ENCODE data around the gene SAMD1.

GRCh38 chr19:14082675-14082960 is 7.9 kb downstream of the SAMD1 start:
- TF ChIP-seq CTCF (conservative IDR thresholded peaks at IDR 0.05 in 1 of 2, IDR thresholded peaks at IDR 0.05 in 1 of 2; ENCODE audit: low read depth in 1 of 2, low read length in 2 of 2) (no peak), EZH2 (IDR thresholded peaks at IDR 0.05; ENCODE audit: low read length, missing control alignments) (no peak)
